HCT116 (cell line): ENCODE measurements around the gene TH. TPM values are rescaled to one million over a fixed set of nuclear protein-coding genes. Genes with fewer than 3 reads are reported as not detected.

Source experiments
- ATAC-seq: fragments of 200-7000 bp; cut with Tn5 transposase; 2 replicates; pipeline ENCODE4 v1.9.1; 2020; ENCODE audit warnings: mild to moderate bottlenecking, moderate library complexity
- BruUV-seq: library from RNA; stranded (reverse); fragments of 400-500 nt; replicated peaks from 2 replicates; lab custom pipeline; 2021; lab: Mats Ljungman, UMichigan
- CTCF ChIA-PET: fragments of 300-600 bp; sonication (Branson Sonifier 250); formaldehyde crosslinking; loops from one replicate; lab custom pipeline; 2021; ENCODE audit warnings: antibody characterized with exemption; lab: Charles Lee
- POLR2A ChIA-PET: fragments of 300-600, 350-600 bp; sonication (Branson Sonifier 250); formaldehyde crosslinking; loops from one replicate; lab custom pipeline; 2021; ENCODE audit warnings: antibody characterized with exemption; lab: Charles Lee
- RAD21 ChIA-PET, 2 experiments: fragments of 300-600 bp; sonication (Branson Sonifier 250); formaldehyde crosslinking; loops; one replicate each; lab custom pipeline; 2023; ENCODE audit warnings: low total read pairs in 2 of 2; ENCODE audit not compliant: uncharacterized antibody in 2 of 2, unreplicated experiment in 2 of 2, low non-redundant PET in 1 of 2; lab: Charles Lee
- DNase-seq: peaks from one replicate; pipeline ENCODE4 v3.0.0-alpha.2; 2010; ENCODE audit warnings: low read depth, low spot score
- H2AFZ ChIP-seq: fragments of 200-600 bp; shearing (Covaris generic), sonication (generic); 2 replicates; pipeline ENCODE4 v1.6.1; 2017; ENCODE audit warnings: low read depth, mixed run types, mixed read lengths, antibody characterized with exemption, low read length; ENCODE audit not compliant: poor library complexity, severe bottlenecking
- H3K27ac ChIP-seq: 2 replicates; pipeline ENCODE4 v1.5.1; 2012; ENCODE audit warnings: low read depth, low read length
- H3K27me3 ChIP-seq: fragments of 200-600 bp; sonication (generic); 2 replicates; pipeline ENCODE4 v1.6.1; 2016; ENCODE audit warnings: mixed run types, low read length, mixed read lengths; ENCODE audit not compliant: insufficient read depth
- H3K36me3 ChIP-seq, 2 experiments: fragments of 200-500 bp in 1 of 2; fragments of 200-600 bp in 1 of 2; sonication (Bioruptor generic) in 1 of 2; sonication (generic) in 1 of 2; 2 replicates each; pipeline versions ENCODE4 v1.5.1 to v1.6.1; 2014 to 2016; ENCODE audit warnings: low read length in 2 of 2, inconsistent platforms in 1 of 2, mixed read lengths in 1 of 2, mixed run types in 1 of 2; ENCODE audit not compliant: insufficient read depth in 2 of 2, control insufficient read depth in 1 of 2
- H3K4me1 ChIP-seq, 2 experiments: fragments of 200-600 bp in 1 of 2; sonication (generic) in 1 of 2; 2 replicates each; pipeline versions ENCODE4 v1.5.1 to v1.6.1; 2012 to 2017; ENCODE audit warnings: low read length in 2 of 2, inconsistent platforms in 1 of 2, mild to moderate bottlenecking in 1 of 2, mixed read lengths in 1 of 2, mixed run types in 1 of 2, moderate library complexity in 1 of 2; ENCODE audit not compliant: insufficient read depth in 2 of 2, control insufficient read depth in 1 of 2
- H3K4me2 ChIP-seq: fragments of 200-600 bp; sonication (generic); 2 replicates; pipeline ENCODE4 v1.6.1; 2017; ENCODE audit warnings: mixed run types, low read length, mixed read lengths
- H3K4me3 ChIP-seq, 2 experiments: fragments of 200-600 bp in 1 of 2; sonication (generic) in 1 of 2; replicated peaks in 1 of 2; 2 replicates each; pipeline ENCODE4 v1.5.1; 2011 to 2016; ENCODE audit warnings: low read length in 2 of 2, control low read depth in 1 of 2, low read depth in 1 of 2, mild to moderate bottlenecking in 1 of 2, mixed read lengths in 1 of 2, mixed run types in 1 of 2
- H3K79me2 ChIP-seq: fragments of 200-600 bp; sonication (generic); 2 replicates; pipeline ENCODE4 v1.6.1; 2017; ENCODE audit warnings: mild to moderate bottlenecking, mixed run types, low read length, moderate library complexity, mixed read lengths; ENCODE audit not compliant: insufficient read depth
- H3K9ac ChIP-seq: fragments of 200-600 bp; sonication (generic); 2 replicates; pipeline ENCODE4 v1.6.1; 2016; ENCODE audit warnings: low read length, mixed read lengths
- H3K9me2 ChIP-seq: fragments of 200-600 bp; sonication (generic), shearing (Covaris generic); 2 replicates; pipeline ENCODE4 v1.6.1; 2017; ENCODE audit warnings: mixed run types, mild to moderate bottlenecking, moderate library complexity; ENCODE audit not compliant: insufficient read depth
- H3K9me3 ChIP-seq, 2 experiments: fragments of 200-500 bp in 1 of 2; fragments of 200-600 bp in 1 of 2; sonication (Bioruptor generic) in 1 of 2; sonication (generic) in 1 of 2; 2 replicates each; pipeline ENCODE4 v1.6.1; 2014 to 2017; ENCODE audit warnings: low read length in 2 of 2, mixed read lengths in 2 of 2, inconsistent platforms in 1 of 2, low read depth in 1 of 2, mild to moderate bottlenecking in 1 of 2, mixed run types in 1 of 2, moderate library complexity in 1 of 2; ENCODE audit not compliant: control insufficient read depth in 1 of 2, insufficient read depth in 1 of 2
- H4K20me1 ChIP-seq: fragments of 200-600 bp; sonication (generic), shearing (Covaris generic); 2 replicates; pipeline ENCODE4 v1.6.1; 2017; ENCODE audit warnings: mixed run types, mild to moderate bottlenecking, moderate library complexity; ENCODE audit not compliant: insufficient read depth
- CBX3 ChIP-seq: IDR thresholded peaks from 2 replicates; pipeline ENCODE4 v1.6.1; 2012; ENCODE audit warnings: low read depth
- CEBPB ChIP-seq: IDR thresholded peaks from 2 replicates; pipeline ENCODE4 v1.6.1; 2012; ENCODE audit warnings: low read depth
- CTCF ChIP-seq, 3 experiments: fragments of 200-600 bp in 1 of 3; sonication (generic) in 1 of 3; IDR thresholded peaks in 2 of 3; conservative IDR thresholded peaks in 1 of 3; 2 replicates each; pipeline ENCODE4 v1.5.1; 2012 to 2017; ENCODE audit warnings: low read depth in 2 of 3, low read length in 2 of 3, antibody characterized with exemption in 1 of 3, borderline replicate concordance in 1 of 3, control low read depth in 1 of 3, mild to moderate bottlenecking in 1 of 3, mixed read lengths in 1 of 3, mixed run types in 1 of 3, moderate library complexity in 1 of 3; ENCODE audit not compliant: insufficient read depth in 1 of 3
- EGR1 ChIP-seq: IDR thresholded peaks from 2 replicates; pipeline ENCODE4 v1.6.1; 2012; ENCODE audit warnings: low read depth
- ELF1 ChIP-seq: IDR thresholded peaks from 2 replicates; pipeline ENCODE4 v1.6.1; 2012; ENCODE audit warnings: low read depth, borderline replicate concordance
- EZH2 ChIP-seq: fragments of 200-600 bp; sonication (generic); IDR thresholded peaks from 2 replicates; pipeline ENCODE4 v1.6.1; 2017; ENCODE audit warnings: antibody characterized with exemption, mixed run types
- FOSL1 ChIP-seq: IDR thresholded peaks from 2 replicates; pipeline ENCODE4 v1.6.1; 2012; ENCODE audit warnings: low read depth
- JUND ChIP-seq: IDR thresholded peaks from 2 replicates; pipeline ENCODE4 v1.6.1; 2012
- POLR2A ChIP-seq: IDR thresholded peaks from 2 replicates; pipeline ENCODE4 v1.7.0; 2011; ENCODE audit warnings: borderline replicate concordance; ENCODE audit not compliant: insufficient read depth, insufficient read length; ENCODE audit errors: extremely low read depth
- RAD21 ChIP-seq: IDR thresholded peaks from 2 replicates; pipeline ENCODE4 v1.6.1; 2012; ENCODE audit warnings: low read depth, mild to moderate bottlenecking
- REST ChIP-seq: IDR thresholded peaks from 2 replicates; pipeline ENCODE4 v1.6.1; 2012; ENCODE audit warnings: low read depth
- SRF ChIP-seq: IDR thresholded peaks from 2 replicates; pipeline ENCODE4 v1.6.1; 2012; ENCODE audit warnings: low read depth
- ZBTB33 ChIP-seq: IDR thresholded peaks from 2 replicates; pipeline ENCODE4 v1.6.1; 2011; ENCODE audit warnings: mild to moderate bottlenecking, low read length, moderate library complexity; ENCODE audit not compliant: insufficient replicate concordance; ENCODE audit errors: extremely low read depth
- ZNF274 ChIP-seq: fragments of 200-500 bp; sonication (Bioruptor generic); IDR thresholded peaks from 2 replicates; pipeline ENCODE4 v1.6.1; 2014; ENCODE audit warnings: mild to moderate bottlenecking, low read depth, low read length, inconsistent platforms
- intact Hi-C: fragments of 100-400 bp; cut with micrococcal nuclease; formaldehyde crosslinking; loops from 2 replicates; pipeline ENCODE4 v1.10.0; 2022
- total RNA-seq: library from RNA; stranded (reverse); gene quantifications from one replicate; pipeline ENCODE4 v1.2.1, GENCODE V29; 2021; ENCODE audit not compliant: unreplicated experiment

Gene TH
- total RNA-seq, 1 experiment from 2014 or later = not detected

GRCh38 chr11:2136209-2136951, 35.2 kb downstream of the TH start (continued):
- TF ChIP-seq ZNF274 = no peak
- TF ChIP-seq EGR1 = no peak
- no peak for TF ChIP-seq CEBPB
- no peak for TF ChIP-seq REST
- no peak for TF ChIP-seq JUND

- TF ChIP-seq POLR2A = no peak
- TF ChIP-seq FOSL1 = no peak
- TF ChIP-seq ZBTB33 = no peak
- TF ChIP-seq RAD21 = no peak
- no peak for TF ChIP-seq CEBPB
- no peak for TF ChIP-seq SRF
- TF ChIP-seq EZH2 = no peak
- no peak for TF ChIP-seq CBX3
- TF ChIP-seq CTCF (IDR thresholded peaks at IDR 0.05 in 2 of 3, conservative IDR thresholded peaks at IDR 0.05 in 1 of 3; ENCODE audit: borderline replicate concordance in 1 of 3, insufficient read depth in 1 of 3, low read depth in 2 of 3, low read length in 2 of 3) = no peak
- TF ChIP-seq ELF1 = no peak
- TF ChIP-seq, all 23 proteins: peak for 0
- Histone ChIP-seq H2AFZ (no peak overlapping the region), H3K4me1 (peaks cover 0 to 16% of the 10 kb centered on the region in 2 experiments; a peak in 2 of 4 replicates), H3K27me3 (no peaks in the 10 kb centered on the region), H3K4me2 (no peak overlapping the region), H3K4me3 (no peak overlapping the region), H3K9me3 (no peaks in the 10 kb centered on the region), H4K20me1 (no peaks in the 10 kb centered on the region), H3K36me3 (no peaks in the 10 kb centered on the region), H3K9ac (no peak overlapping the region), H3K9me2 (no peaks in the 10 kb centered on the region), H3K79me2 (no peaks in the 10 kb centered on the region), H3K27ac (no peak overlapping the region; the same call in 1 of the 2 replicates)
- ChIA-PET CTCF (no interaction called here), POLR2A (no interaction called here), RAD21 (no interaction called here)
- intact Hi-C loops = loop anchor here (5.0 kb wide), 1 partner anchor 48 kb away; no protein-coding TSS in a partner anchor
- ATAC-seq (no peak), DNase-seq (no peak)
- no TSS peak for BruUV-seq
Measured at GRCh38 chr11:2135648-2136201, 35.9 kb downstream of the TH start.
